ENCODE measurements around the gene SLC25A46.

Gene SLC25A46

GRCh38 chr5:110802998-110803397 is 64.2 kb downstream of the SLC25A46 start:
- H2AFZ ChIP-seq (ENCODE audit: low read depth, low read length) = no peak overlapping the region
- ATAC-seq (ENCODE audit: insufficient read depth, low read depth) = no peak

GRCh38 chr5:110803467-110804326 is 64.9 kb downstream of the SLC25A46 start:
- Histone ChIP-seq H3K9me3 (ENCODE audit: insufficient read depth, low read length, severe bottlenecking) (peaks cover 12% of the 10 kb centered on the region), H3K4me1 (ENCODE audit: insufficient read depth, low read length) (no peaks in the 10 kb centered on the region), H3K4me3 (ENCODE audit: low read depth in 1 of 2, low read length in 2 of 2) (no peak overlapping the region), H2AFZ (ENCODE audit: low read depth, low read length) (no peak overlapping the region), H3K4me2 (ENCODE audit: insufficient read depth, low read length) (no peak overlapping the region), H3K79me2 (ENCODE audit: insufficient read depth, low read length) (no peaks in the 10 kb centered on the region), H3K27me3 (ENCODE audit: insufficient read depth, low read length, poor library complexity) (no peaks in the 10 kb centered on the region), H4K20me1 (ENCODE audit: insufficient read depth, low read length) (no peaks in the 10 kb centered on the region), H3K36me3 (ENCODE audit: insufficient read depth, low read length) (no peaks in the 10 kb centered on the region), H3K9ac (ENCODE audit: low read depth, low read length) (no peak overlapping the region), H3K27ac (ENCODE audit: low read length) (no peak overlapping the region)
- TF ChIP-seq EZH2 (IDR thresholded peaks at IDR 0.05; ENCODE audit: borderline replicate concordance, low read depth, low read length, severe bottlenecking) (no peak), CTCF (IDR thresholded peaks at IDR 0.05; ENCODE audit: borderline replicate concordance, extremely low read depth, low read length, poor library complexity, severe bottlenecking) (no peak)
- DNase-seq (no peak), ATAC-seq (ENCODE audit: insufficient read depth, low read depth) (no peak)

More at GRCh38 chr5:110802998-110803397, 64.2 kb downstream of the SLC25A46 start:
- no peak overlapping the region for H3K9ac ChIP-seq (ENCODE audit: low read depth, low read length)
- H3K27ac ChIP-seq (ENCODE audit: low read length) = no peak overlapping the region
- H4K20me1 ChIP-seq (ENCODE audit: insufficient read depth, low read length) = no peaks in the 10 kb centered on the region
- no peaks in the 10 kb centered on the region for H3K36me3 ChIP-seq (ENCODE audit: insufficient read depth, low read length)
- TF ChIP-seq CTCF (IDR thresholded peaks at IDR 0.05; ENCODE audit: borderline replicate concordance, extremely low read depth, low read length, poor library complexity, severe bottlenecking) = no peak
- TF ChIP-seq EZH2 (IDR thresholded peaks at IDR 0.05; ENCODE audit: borderline replicate concordance, low read depth, low read length, severe bottlenecking) = no peak
- H3K27me3 ChIP-seq (ENCODE audit: insufficient read depth, low read length, poor library complexity) = no peaks in the 10 kb centered on the region
- no peak overlapping the region for H3K4me2 ChIP-seq (ENCODE audit: insufficient read depth, low read length)
- H3K4me1 ChIP-seq (ENCODE audit: insufficient read depth, low read length) = no peaks in the 10 kb centered on the region
- peaks cover 12% of the 10 kb centered on the region for H3K9me3 ChIP-seq (ENCODE audit: insufficient read depth, low read length, severe bottlenecking)
- H3K79me2 ChIP-seq (ENCODE audit: insufficient read depth, low read length) = no peaks in the 10 kb centered on the region
- DNase-seq = no peak
- no peak overlapping the region for H3K4me3 ChIP-seq (ENCODE audit: low read depth in 1 of 2, low read length in 2 of 2)

GRCh38 chr5:110807169-110807568 is 68.4 kb downstream of the SLC25A46 start:
- no peak for TF ChIP-seq CTCF (IDR thresholded peaks at IDR 0.05; ENCODE audit: borderline replicate concordance, extremely low read depth, low read length, poor library complexity, severe bottlenecking)
- no peak for TF ChIP-seq EZH2 (IDR thresholded peaks at IDR 0.05; ENCODE audit: borderline replicate concordance, low read depth, low read length, severe bottlenecking)

More at GRCh38 chr5:110807169-110807568, 68.4 kb downstream of the SLC25A46 start:
- H3K79me2 ChIP-seq (ENCODE audit: insufficient read depth, low read length) = no peaks in the 10 kb centered on the region
- H3K27ac ChIP-seq (ENCODE audit: low read length) = no peak overlapping the region
- H4K20me1 ChIP-seq (ENCODE audit: insufficient read depth, low read length) = no peaks in the 10 kb centered on the region
- DNase-seq (no peak), ATAC-seq (ENCODE audit: insufficient read depth, low read depth) (no peak)
- no peak overlapping the region for H2AFZ ChIP-seq (ENCODE audit: low read depth, low read length)
- no peak overlapping the region for H3K4me3 ChIP-seq (ENCODE audit: low read depth in 1 of 2, low read length in 2 of 2)
- peaks cover 14% of the 10 kb centered on the region for H3K9me3 ChIP-seq (ENCODE audit: insufficient read depth, low read length, severe bottlenecking)
- no peak overlapping the region for H3K9ac ChIP-seq (ENCODE audit: low read depth, low read length)
- no peaks in the 10 kb centered on the region for H3K4me1 ChIP-seq (ENCODE audit: insufficient read depth, low read length)
- H3K4me2 ChIP-seq (ENCODE audit: insufficient read depth, low read length) = no peak overlapping the region
- H3K36me3 ChIP-seq (ENCODE audit: insufficient read depth, low read length) = no peaks in the 10 kb centered on the region
- H3K27me3 ChIP-seq (ENCODE audit: insufficient read depth, low read length, poor library complexity) = no peaks in the 10 kb centered on the region

Data from DND-41 (cell line).